Measurements from ENCODE around the gene GABRD.

GABRD gene

GRCh38 chr1:2039251-2039650 lies 20.1 kb downstream of the GABRD start:
- DNase-seq (ENCODE audit: low read depth) = no peak

DNA sequence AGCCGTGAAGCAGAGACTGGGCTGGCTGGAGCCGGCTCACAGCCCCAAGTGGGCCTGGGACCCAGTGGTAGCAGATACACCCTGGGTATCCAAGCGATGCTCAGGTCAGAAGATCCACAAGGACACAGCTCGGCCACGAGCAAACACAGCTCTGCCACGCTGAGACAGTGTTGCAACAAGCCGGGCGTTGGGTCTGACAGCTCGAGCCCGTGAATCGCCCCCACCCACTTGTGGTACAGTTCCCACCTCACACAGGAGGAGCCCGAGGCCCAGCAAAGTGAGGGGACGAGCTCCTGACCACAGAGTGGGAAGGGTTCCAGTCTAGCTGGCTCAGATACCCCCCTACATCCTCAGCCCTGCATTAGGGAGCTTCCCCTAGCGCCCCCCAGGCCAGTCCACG lies 22.2 kb downstream of the GABRD start:
- no peak for DNase-seq (ENCODE audit: low read depth)

GRCh38 chr1:2041887-2042286 lies 22.7 kb downstream of the GABRD start:
- no peak for DNase-seq (ENCODE audit: low read depth)

GRCh38 chr1:2042830-2043773 lies 24.0 kb downstream of the GABRD start:
- no peak for DNase-seq (ENCODE audit: low read depth)

DNA sequence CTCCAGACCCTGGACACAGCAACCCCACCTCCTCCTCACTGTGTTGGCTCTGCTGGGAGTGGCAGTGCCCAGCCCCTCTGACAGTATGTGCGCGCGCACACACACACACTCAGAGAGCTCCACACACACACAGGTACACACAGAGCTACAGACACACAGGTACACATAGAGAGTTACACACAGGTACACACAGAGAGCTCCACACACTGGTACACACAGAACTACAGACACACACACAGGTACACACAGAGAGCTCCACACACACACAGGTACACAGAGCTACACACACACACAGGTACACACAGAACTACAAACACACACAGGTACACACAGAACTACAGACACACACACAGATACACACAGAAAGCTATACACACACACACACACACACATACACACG lies 24.7 kb downstream of the GABRD start:
- no peak for DNase-seq (ENCODE audit: low read depth)

- no peak for DNase-seq (ENCODE audit: low read depth)
Observed at GRCh38 chr1:2044510-2045319, 25.6 kb downstream of the GABRD start.

GRCh38 chr1:2045468-2046173 lies 26.5 kb downstream of the GABRD start:
- no peak for DNase-seq (ENCODE audit: low read depth)

- no peak for DNase-seq (ENCODE audit: low read depth)
Observed at GRCh38 chr1:2046174-2046917, 27.2 kb downstream of the GABRD start.

- DNase-seq (ENCODE audit: low read depth) = no peak
Observed at GRCh38 chr1:2046953-2047748, 28.0 kb downstream of the GABRD start.

DNA sequence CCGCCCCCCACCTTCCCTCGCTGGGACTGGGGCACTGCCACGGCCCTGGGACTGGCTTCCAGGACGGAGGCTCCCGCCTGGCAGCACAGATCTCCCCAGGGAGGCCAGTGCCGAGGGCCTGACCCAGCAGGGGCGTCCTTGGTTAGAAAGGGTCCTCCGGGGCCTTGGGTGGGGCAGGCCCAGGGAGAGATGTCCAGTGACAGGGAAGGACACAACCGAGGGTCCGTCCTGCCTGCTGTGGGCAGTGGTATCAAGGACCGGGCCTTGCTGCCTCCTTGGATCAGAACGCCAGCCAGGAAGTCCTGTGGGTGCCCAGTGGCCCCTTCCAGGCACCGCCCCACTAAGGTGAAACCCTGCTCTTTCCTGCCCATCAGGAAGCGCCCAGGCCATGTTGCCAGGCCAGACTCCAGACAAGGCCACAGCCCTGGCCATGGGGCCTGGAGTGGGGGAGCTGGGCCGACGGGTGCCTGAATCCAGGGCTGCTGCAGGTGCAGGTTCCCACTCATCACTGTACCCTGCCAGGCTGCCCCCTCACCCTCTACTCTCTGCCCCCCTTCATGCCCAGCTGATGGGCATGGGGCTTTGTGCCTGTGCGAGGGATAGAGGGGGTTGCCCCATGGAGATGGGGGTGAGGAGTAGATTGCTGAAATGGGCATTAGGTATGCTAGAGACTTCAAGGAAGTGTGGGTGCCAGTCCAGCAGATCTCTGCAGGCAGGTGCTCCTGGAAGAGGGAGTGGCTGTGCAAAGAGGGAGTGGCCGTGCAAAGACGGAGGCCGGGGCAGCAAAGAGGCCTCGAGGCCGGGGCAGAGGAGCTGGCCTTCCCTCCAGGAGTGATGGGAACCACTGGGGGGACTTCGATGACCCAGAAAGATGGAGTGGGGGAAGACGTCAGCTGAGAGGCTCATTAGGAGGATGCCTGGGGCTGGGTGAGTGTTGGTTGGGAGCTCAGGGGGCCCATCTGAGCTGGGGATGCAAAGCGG lies 28.9 kb downstream of the GABRD start:
- no peak for DNase-seq (ENCODE audit: low read depth)

DNA sequence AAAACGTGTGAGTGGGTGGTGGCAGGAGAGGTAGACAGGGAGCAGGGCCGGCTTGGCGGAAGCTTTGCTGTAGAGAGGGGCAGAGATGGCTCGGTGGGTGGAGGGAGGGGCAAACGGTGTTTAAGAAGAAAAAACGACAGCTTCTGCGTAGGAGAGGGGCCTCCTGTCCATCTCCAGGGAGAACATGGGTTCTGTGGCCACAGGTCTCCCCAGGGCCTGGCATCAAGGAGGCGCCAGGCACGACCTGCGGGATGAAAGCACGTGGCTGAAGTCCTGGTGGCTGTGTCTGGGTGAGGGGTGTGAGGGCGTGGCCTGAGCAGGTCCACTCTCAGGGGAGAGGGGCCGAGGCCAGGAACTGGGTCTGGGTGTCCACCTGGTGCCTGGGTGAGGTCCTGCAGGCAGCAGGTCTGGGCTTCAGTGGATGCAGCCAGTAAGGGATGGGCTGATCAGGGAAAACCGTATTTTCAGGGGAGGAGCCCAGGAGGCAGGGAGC lies 30.1 kb downstream of the GABRD start:
- no peak for DNase-seq (ENCODE audit: low read depth)

DNA sequence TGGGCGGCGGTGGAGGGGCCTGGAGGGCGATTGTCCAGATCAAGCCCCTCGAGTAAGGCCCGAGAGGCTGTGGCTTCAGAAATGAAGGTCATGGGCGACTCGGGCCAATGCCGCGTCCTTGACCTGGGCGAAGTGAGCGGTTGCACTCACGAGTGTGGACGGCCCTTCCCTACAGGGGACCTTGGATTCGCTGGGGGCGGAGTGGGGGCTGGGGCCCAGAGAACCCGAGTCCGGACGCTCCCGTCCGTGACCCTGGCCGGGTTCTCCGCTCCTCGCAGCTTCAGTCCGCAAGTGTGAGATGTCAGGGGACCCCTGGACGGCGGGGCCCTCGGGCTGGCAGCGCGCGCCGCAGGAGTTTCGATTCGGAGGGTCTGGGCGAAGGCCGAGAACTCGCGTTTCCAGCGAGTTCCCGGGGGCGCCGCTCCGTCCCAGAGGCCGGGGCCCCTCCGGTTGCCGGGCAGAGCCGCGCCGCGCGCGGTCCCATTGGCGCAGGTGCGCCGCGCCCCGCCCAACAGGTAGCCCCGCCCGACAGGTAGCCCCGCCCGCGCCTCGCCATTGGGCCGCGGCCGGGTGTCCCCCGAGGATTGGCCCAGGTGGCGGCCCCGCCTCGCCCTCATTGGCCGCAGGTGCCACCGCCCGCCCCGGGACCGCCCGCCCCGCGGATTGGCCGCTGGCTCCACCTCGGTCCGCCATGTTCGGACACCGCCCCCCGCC lies 30.7 kb downstream of the GABRD start, which contains the start of gene PRKCZ:
TSS of gene PRKCZ (plus strand) at position 694 of the 714 bp plus-strand sequence. CDS start 220 bp downstream, outside the sequence.
- no peak for DNase-seq (ENCODE audit: low read depth)

DNA sequence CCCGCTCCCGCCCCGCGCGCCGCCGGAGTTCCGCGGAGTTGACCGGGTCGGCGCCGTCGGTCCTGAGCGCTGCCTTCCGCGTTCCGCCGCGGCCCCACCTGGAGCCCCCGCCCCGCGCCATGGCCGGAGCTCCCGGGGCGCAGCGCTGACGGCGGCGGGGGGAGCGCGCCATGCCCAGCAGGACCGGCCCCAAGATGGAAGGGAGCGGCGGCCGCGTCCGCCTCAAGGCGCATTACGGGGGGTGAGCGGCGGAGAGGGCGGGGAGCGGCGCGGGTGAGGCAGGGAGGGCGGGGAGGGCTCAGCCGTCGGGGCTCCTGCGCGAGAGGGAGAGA lies 31.3 kb downstream of the GABRD start:
- no peak for DNase-seq (ENCODE audit: low read depth)

DNA sequence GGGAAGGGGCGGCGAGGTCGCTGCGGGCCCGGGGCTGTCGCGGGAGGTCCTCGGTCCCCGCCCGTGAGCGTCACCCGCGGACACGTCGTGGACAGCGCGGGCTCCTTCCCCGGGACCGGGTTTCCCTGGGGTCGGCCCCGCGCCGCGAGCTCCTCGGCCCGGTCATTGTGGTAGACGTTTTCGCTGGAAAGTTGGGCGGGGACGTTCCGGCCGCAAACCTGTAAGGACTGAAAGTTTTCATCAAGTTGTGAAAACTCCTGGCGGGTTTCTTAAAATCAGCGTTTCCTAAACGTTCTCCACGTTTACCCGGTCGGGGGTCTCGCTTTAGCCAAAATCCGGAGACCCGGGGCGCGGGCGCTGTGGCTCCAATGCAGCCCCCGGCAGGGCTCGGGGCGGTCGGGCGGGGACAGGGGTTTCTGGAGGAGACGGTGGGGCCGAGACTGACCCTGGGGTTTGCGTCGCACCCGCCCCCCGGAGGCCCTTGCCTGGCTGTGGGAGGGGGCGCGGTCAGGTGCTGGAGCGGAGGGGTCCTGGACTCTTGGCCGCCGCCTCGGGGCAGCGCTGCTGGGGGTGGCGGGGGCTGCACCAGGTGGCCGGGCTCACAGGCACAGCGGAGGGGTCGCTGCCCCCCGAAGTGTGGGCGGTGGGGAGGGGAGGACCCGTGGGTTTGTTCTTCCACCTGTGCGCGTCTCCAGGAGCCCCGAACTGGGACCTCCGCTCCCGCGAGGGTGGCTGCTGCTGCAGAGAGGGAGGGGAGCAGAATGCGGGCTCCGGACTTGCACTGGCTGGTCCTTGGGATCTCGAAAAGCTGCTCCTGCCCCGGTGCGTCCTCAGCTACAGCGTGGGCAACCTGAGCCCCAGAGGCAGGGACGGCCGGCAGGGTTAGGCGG lies 31.9 kb downstream of the GABRD start:
- no peak for DNase-seq (ENCODE audit: low read depth)

- DNase-seq (ENCODE audit: low read depth) = no peak
Observed at GRCh38 chr1:2052054-2052679, 33.0 kb downstream of the GABRD start.

- DNase-seq (ENCODE audit: low read depth) = no peak
Observed at GRCh38 chr1:2052756-2053155, 33.6 kb downstream of the GABRD start.

GRCh38 chr1:2053217-2053616 lies 34.1 kb downstream of the GABRD start:
- no peak for DNase-seq (ENCODE audit: low read depth)

Measured in non-pigmented ciliary epithelial cell (primary cell).